Measurements from ENCODE around the gene TRAF3IP1. TPM values are rescaled to one million over a fixed set of nuclear protein-coding genes. Genes with fewer than 3 reads are reported as not detected.

TRAF3IP1 gene
- total RNA-seq, 1 donor: 7.6 TPM

DNA sequence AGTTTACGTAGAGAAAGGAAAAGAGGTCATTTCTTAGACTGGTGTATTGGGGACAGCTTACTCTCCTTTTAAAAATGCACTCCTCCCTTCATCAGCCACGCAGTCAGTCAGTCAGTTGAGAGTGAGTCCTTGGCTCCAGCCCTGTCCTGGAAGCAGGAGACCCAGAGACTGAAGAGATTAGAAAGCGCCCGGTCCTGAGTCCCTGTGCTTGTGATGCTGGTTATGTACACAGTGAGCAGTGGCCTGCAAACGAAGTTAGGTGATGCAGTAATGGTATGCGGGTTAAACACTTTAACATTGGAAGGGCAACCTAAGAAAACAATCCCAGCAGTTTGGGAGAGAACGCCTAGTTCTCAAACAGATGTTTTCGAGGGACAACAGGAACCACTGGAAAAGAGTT lies 100.1 kb downstream of the TRAF3IP1 start:
- peak; percentile 76 for DNase-seq (ENCODE audit: insufficient read length, low spot score, missing footprints)
- H3K4me1 ChIP-seq (ENCODE audit: insufficient read depth, low read length): peaks cover 47% of the 10 kb centered on the region
- no peak overlapping the region for H3K4me3 ChIP-seq (ENCODE audit: insufficient read depth, low read length)
- H2AFZ ChIP-seq (ENCODE audit: low read length): no peak overlapping the region
- TF ChIP-seq, protein P1, sequence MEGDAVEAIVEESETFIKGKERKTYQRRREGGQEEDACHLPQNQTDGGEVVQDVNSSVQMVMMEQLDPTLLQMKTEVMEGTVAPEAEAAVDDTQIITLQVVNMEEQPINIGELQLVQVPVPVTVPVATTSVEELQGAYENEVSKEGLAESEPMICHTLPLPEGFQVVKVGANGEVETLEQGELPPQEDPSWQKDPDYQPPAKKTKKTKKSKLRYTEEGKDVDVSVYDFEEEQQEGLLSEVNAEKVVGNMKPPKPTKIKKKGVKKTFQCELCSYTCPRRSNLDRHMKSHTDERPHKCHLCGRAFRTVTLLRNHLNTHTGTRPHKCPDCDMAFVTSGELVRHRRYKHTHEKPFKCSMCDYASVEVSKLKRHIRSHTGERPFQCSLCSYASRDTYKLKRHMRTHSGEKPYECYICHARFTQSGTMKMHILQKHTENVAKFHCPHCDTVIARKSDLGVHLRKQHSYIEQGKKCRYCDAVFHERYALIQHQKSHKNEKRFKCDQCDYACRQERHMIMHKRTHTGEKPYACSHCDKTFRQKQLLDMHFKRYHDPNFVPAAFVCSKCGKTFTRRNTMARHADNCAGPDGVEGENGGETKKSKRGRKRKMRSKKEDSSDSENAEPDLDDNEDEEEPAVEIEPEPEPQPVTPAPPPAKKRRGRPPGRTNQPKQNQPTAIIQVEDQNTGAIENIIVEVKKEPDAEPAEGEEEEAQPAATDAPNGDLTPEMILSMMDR (IDR thresholded peaks at IDR 0.05; ENCODE audit: extremely low read depth, low read depth, low read length): no peak
- peak overlapping the region; percentile 61 for H3K27ac ChIP-seq (ENCODE audit: low read depth, low read length)
- peaks cover 3% of the 10 kb centered on the region for H3K79me2 ChIP-seq (ENCODE audit: insufficient read depth, low read length)
- no peak overlapping the region for H3K4me2 ChIP-seq (ENCODE audit: insufficient read depth, low read length)
- no peaks in the 10 kb centered on the region for H3K9me3 ChIP-seq (ENCODE audit: low read depth, low read length)
- H4K20me1 ChIP-seq (ENCODE audit: insufficient read depth, low read length): no peaks in the 10 kb centered on the region
- H3K27me3 ChIP-seq (ENCODE audit: insufficient read depth, low read length): no peaks in the 10 kb centered on the region
- H3K36me3 ChIP-seq (ENCODE audit: insufficient read depth, low read length): no peaks in the 10 kb centered on the region

DNA sequence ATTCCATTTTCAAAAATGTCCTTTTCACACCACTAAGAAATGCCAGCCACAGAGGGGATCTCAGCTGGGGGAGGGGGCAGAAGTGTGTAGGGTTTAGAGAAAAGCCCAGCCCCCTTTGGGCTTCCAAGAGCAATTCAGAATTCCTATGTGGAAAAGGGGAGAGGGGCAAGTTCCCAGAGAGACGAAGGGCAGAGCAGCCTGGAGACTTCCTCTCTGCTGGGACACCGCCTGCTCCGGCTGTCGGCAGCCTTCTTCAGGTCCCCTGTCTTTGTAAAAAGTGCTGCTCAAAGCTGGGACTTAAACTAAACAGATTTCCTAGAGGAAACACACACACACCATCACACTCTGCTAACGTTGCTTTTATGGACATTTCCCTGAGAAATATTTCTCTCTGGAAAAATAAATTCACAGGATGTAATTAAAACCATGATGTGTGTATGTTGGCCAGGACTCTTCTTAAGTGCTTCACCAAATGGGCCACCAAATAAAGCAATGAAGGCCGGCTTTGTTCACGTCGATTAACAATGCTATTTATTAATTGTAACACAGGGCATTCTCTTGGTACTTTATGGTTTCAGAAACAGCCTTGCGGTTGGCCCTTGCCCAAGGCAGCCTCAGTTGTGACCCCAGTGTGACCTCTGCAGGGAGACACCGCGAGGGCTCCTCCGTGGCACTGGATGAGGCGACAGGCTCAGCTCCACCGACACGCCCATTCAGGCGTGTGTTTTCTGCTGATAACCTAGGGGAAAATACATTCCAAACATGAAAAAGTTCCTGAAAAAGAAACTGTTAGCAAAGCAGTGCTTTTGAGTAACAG lies 100.8 kb downstream of the TRAF3IP1 start:
- Histone ChIP-seq H3K27me3 (ENCODE audit: insufficient read depth, low read length) (no peaks in the 10 kb centered on the region), H3K4me2 (ENCODE audit: insufficient read depth, low read length) (peak overlapping the region; percentile 4), H2AFZ (ENCODE audit: low read length) (peak overlapping the region; percentile 30), H4K20me1 (ENCODE audit: insufficient read depth, low read length) (no peaks in the 10 kb centered on the region), H3K36me3 (ENCODE audit: insufficient read depth, low read length) (no peaks in the 10 kb centered on the region), H3K4me3 (ENCODE audit: insufficient read depth, low read length) (no peak overlapping the region), H3K4me1 (ENCODE audit: insufficient read depth, low read length) (peaks cover 53% of the 10 kb centered on the region), H3K79me2 (ENCODE audit: insufficient read depth, low read length) (peaks cover 3% of the 10 kb centered on the region), H3K9me3 (ENCODE audit: low read depth, low read length) (no peaks in the 10 kb centered on the region), H3K27ac (ENCODE audit: low read depth, low read length) (peak overlapping the region; percentile 61)
- TF ChIP-seq, protein P1 (IDR thresholded peaks at IDR 0.05; ENCODE audit: extremely low read depth, low read depth, low read length): no peak
- peak; percentile 61 for DNase-seq (ENCODE audit: insufficient read length, low spot score, missing footprints)

DNA sequence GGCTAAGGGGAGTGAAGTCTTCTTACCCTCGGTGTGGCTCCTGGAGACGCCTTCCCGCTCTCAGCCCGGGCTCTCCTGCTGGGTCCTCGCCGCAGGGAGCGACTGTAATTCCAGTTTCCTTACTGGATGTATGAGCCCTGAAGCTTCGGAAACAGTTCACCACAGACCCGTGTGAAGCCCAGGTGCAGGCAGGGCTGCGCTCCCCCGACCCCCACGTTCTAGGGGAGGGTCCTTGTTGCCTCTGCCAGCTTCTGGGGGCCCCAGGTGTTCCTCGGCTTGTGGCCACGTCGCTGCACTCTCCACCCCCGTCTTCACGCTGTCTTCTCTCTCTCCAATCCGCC lies 101.3 kb downstream of the TRAF3IP1 start:
- peak; percentile 49 for DNase-seq (ENCODE audit: insufficient read length, low spot score, missing footprints)
- Histone ChIP-seq H3K4me2 (ENCODE audit: insufficient read depth, low read length) (peak overlapping the region; percentile 4), H3K4me3 (ENCODE audit: insufficient read depth, low read length) (no peak overlapping the region), H3K4me1 (ENCODE audit: insufficient read depth, low read length) (peaks cover 57% of the 10 kb centered on the region), H3K27ac (ENCODE audit: low read depth, low read length) (peak overlapping the region; percentile 61), H3K9me3 (ENCODE audit: low read depth, low read length) (no peaks in the 10 kb centered on the region), H3K27me3 (ENCODE audit: insufficient read depth, low read length) (no peaks in the 10 kb centered on the region), H2AFZ (ENCODE audit: low read length) (no peak overlapping the region), H4K20me1 (ENCODE audit: insufficient read depth, low read length) (no peaks in the 10 kb centered on the region), H3K79me2 (ENCODE audit: insufficient read depth, low read length) (peaks cover 3% of the 10 kb centered on the region), H3K36me3 (ENCODE audit: insufficient read depth, low read length) (no peaks in the 10 kb centered on the region)
- TF ChIP-seq, protein P1 (IDR thresholded peaks at IDR 0.05; ENCODE audit: extremely low read depth, low read depth, low read length): no peak

DNA sequence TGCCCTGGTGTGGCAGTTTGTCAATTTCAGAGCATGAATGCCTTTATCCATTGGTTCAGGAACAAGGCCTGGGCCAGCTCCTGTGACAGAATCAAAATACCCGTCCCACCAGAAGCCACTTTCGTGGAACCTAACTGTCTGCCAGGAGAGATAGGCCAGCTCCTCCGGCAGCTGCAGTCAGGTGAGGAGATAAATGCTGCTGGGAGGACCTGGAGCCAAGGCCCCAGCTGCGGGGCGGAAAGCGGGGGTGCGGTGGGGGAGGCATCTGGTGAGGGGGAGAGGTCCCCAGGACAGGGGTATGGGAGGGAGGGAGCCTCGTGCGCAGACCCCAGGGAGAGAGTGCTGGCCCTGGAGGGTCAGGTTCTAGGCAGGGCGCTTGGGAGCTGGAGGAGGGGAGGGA lies 102.0 kb downstream of the TRAF3IP1 start:
- DNase-seq (ENCODE audit: insufficient read length, low spot score, missing footprints): peak; percentile 11
- Histone ChIP-seq H3K4me1 (ENCODE audit: insufficient read depth, low read length) (peaks cover 57% of the 10 kb centered on the region), H2AFZ (ENCODE audit: low read length) (no peak overlapping the region), H3K4me2 (ENCODE audit: insufficient read depth, low read length) (no peak overlapping the region), H4K20me1 (ENCODE audit: insufficient read depth, low read length) (no peaks in the 10 kb centered on the region), H3K27me3 (ENCODE audit: insufficient read depth, low read length) (no peaks in the 10 kb centered on the region), H3K79me2 (ENCODE audit: insufficient read depth, low read length) (peaks cover 7% of the 10 kb centered on the region), H3K9me3 (ENCODE audit: low read depth, low read length) (no peaks in the 10 kb centered on the region), H3K27ac (ENCODE audit: low read depth, low read length) (peak overlapping the region; percentile 100), H3K36me3 (ENCODE audit: insufficient read depth, low read length) (no peaks in the 10 kb centered on the region), H3K4me3 (ENCODE audit: insufficient read depth, low read length) (no peak overlapping the region)
- TF ChIP-seq, protein P1 (IDR thresholded peaks at IDR 0.05; ENCODE audit: extremely low read depth, low read depth, low read length): no peak
